Kidney epithelial cell (primary cell): ENCODE results near the gene C1QTNF3. TPM values are rescaled to one million over a fixed set of nuclear protein-coding genes. Genes with fewer than 3 reads are reported as not detected.

Source experiments
- DNase-seq: peaks from one replicate; pipeline ENCODE4 v3.0.0-alpha.2; 2010; ENCODE audit warnings: low read depth
- H3K27me3 ChIP-seq: 2 replicates; pipeline ENCODE4 v1.6.0; 2011; ENCODE audit warnings: low read length; ENCODE audit not compliant: control insufficient read depth, insufficient read depth
- H3K36me3 ChIP-seq: 2 replicates; pipeline ENCODE4 v1.5.1; 2011; ENCODE audit warnings: low read length; ENCODE audit not compliant: control insufficient read depth, insufficient read depth
- H3K4me3 ChIP-seq: 2 replicates; pipeline ENCODE4 v1.5.1; 2011; ENCODE audit warnings: low read depth, mild to moderate bottlenecking, control low read depth, low read length
- CTCF ChIP-seq: IDR thresholded peaks from 2 replicates; pipeline ENCODE4 v1.5.1; 2011; ENCODE audit warnings: mild to moderate bottlenecking, moderate library complexity, low read length, control low read depth, inconsistent platforms; ENCODE audit not compliant: insufficient read depth, poor library complexity, severe bottlenecking
- total RNA-seq: library from RNA; depleted of rRNA; stranded (reverse); fragments of >200 nt; gene quantifications from 2 replicates; pipeline ENCODE4 v1.2.3, GENCODE V29; 2015

C1QTNF3 gene
- total RNA-seq, 1 donor from 2014 or later: 1.1 TPM

GRCh38 chr5:34042321-34042720, 692 bp downstream of the C1QTNF3 start:
- no peak for TF ChIP-seq CTCF
- Histone ChIP-seq H3K36me3 (no peaks in the 10 kb centered on the region), H3K27me3 (no peaks in the 10 kb centered on the region), H3K4me3 (no peak overlapping the region)
- DNase-seq: no peak

- Histone ChIP-seq H3K27me3 (no peaks in the 10 kb centered on the region), H3K4me3 (no peak overlapping the region), H3K36me3 (no peaks in the 10 kb centered on the region)
- TF ChIP-seq CTCF: no peak
- no peak for DNase-seq
These were observed 1.6 kb downstream of the C1QTNF3 start for GRCh38 chr5:34041247-34041972.

GRCh38 chr5:34040472-34040871, 2.5 kb downstream of the C1QTNF3 start:
- no peak for TF ChIP-seq CTCF
- no peaks in the 10 kb centered on the region for H3K27me3 ChIP-seq
- H3K36me3 ChIP-seq: no peaks in the 10 kb centered on the region
- DNase-seq: no peak
- no peak overlapping the region for H3K4me3 ChIP-seq

- DNase-seq: no peak
These were observed 3.4 kb downstream of the C1QTNF3 start for GRCh38 chr5:34039398-34040157.

GRCh38 chr5:34038838-34039237, 4.2 kb downstream of the C1QTNF3 start:
- Histone ChIP-seq H3K36me3 (no peaks in the 10 kb centered on the region), H3K27me3 (no peaks in the 10 kb centered on the region), H3K4me3 (no peak overlapping the region)
- TF ChIP-seq CTCF: no peak
- no peak for DNase-seq

More at GRCh38 chr5:34039398-34040157, 3.4 kb downstream of the C1QTNF3 start:
- no peaks in the 10 kb centered on the region for H3K36me3 ChIP-seq
- no peaks in the 10 kb centered on the region for H3K27me3 ChIP-seq
- TF ChIP-seq CTCF: no peak
- no peak overlapping the region for H3K4me3 ChIP-seq
